Lung (tissue), 13 donors: Measurements from ENCODE around the gene PTGER1. TPM values are rescaled to one million over a fixed set of nuclear protein-coding genes. Genes with fewer than 3 reads are reported as not detected.

Source experiments
- ATAC-seq: fragments of 200-7000 bp; cut with Tn5 transposase; one replicate; pipeline ENCODE4 v1.9.1; 2020; ENCODE audit warnings: moderate number of reproducible peaks; ENCODE audit not compliant: insufficient read depth, low FRiP score
- DNase-seq, 3 donors: peaks; one replicate each; pipeline ENCODE4 v3.0.0-alpha.2; 2013 to 2017
- H3K27ac ChIP-seq, 2 donors: one replicate each; pipeline ENCODE4 v1.5.1; 2013; ENCODE audit warnings: mild to moderate bottlenecking in 2 of 2, moderate library complexity in 2 of 2, control low read depth in 1 of 2, inconsistent platforms in 1 of 2, low read depth in 1 of 2, low read length in 1 of 2
- H3K27me3 ChIP-seq, 3 donors: one replicate each; pipeline ENCODE4 v1.5.1; 2013; ENCODE audit warnings: low read length in 2 of 3; ENCODE audit not compliant: control insufficient read depth in 3 of 3, insufficient read depth in 3 of 3
- H3K36me3 ChIP-seq, 4 donors: one replicate each; pipeline ENCODE4 v1.5.1; 2013; ENCODE audit warnings: low read length in 4 of 4, mild to moderate bottlenecking in 1 of 4, moderate library complexity in 1 of 4; ENCODE audit not compliant: control insufficient read depth in 4 of 4, insufficient read depth in 4 of 4
- H3K4me1 ChIP-seq, 5 donors: one replicate each; pipeline ENCODE4 v1.5.1; 2013; ENCODE audit warnings: low read length in 5 of 5, mild to moderate bottlenecking in 2 of 5, moderate library complexity in 1 of 5; ENCODE audit not compliant: control insufficient read depth in 5 of 5, insufficient read depth in 5 of 5
- H3K4me3 ChIP-seq: one replicate; pipeline ENCODE4 v1.5.1; 2013; ENCODE audit warnings: mild to moderate bottlenecking, control low read depth, moderate library complexity
- H3K9ac ChIP-seq, 2 donors: one replicate each; pipeline ENCODE4 v1.5.1; 2013; ENCODE audit warnings: low read length in 2 of 2, control low read depth in 1 of 2; ENCODE audit not compliant: insufficient read depth in 1 of 2
- H3K9me3 ChIP-seq, 4 donors: one replicate each; pipeline ENCODE4 v1.5.1; 2013; ENCODE audit warnings: low read length in 3 of 4, mild to moderate bottlenecking in 1 of 4, moderate library complexity in 1 of 4; ENCODE audit not compliant: control insufficient read depth in 4 of 4, insufficient read depth in 3 of 4
- WGBS, 2 donors: extraction: QIAGEN DNeasy Blood & Tissue Kit; methylation state at CpG; one replicate each; pipeline ENCODE4 v1.1.7; 2013; 5-methylcytosine and 5-hydroxymethylcytosine counted together
- polyA plus RNA-seq, 2 donors: library from polyadenylated mRNA; stranded (reverse); fragments of 200-250 nt; gene quantifications; one replicate each; pipeline ENCODE4 v1.2.1, GENCODE V29; 2013
- small RNA-seq: library from RNA; depleted of rRNA; stranded (forward); fragments of <200 nt; gene quantifications from one replicate; pipeline ENCODE3, GENCODE V24; 2014; ENCODE audit warnings: low replicate concordance
- total RNA-seq, 2 donors: library from RNA; depleted of rRNA in 1 of 2; stranded (reverse); fragments of >200 nt in 1 of 2; gene quantifications; one replicate each; pipeline ENCODE4 v1.2.1, GENCODE V29; 2014 to 2021
- TF ChIP-seq, protein P1 (sequence below): IDR thresholded peaks from 2 replicates; pipeline ENCODE4 v1.5.1; 2012; ENCODE audit warnings: mild to moderate bottlenecking; ENCODE audit errors: control extremely low read depth, extremely low read depth
- donor health status: control.
- donor health status: control.
- donor health status: Bipolar disorder and iron deficiency.
- donor health status: healthy.
- donor health status: DM: yes; HTN: yes; CAD: no.

The PTGER1 gene
- total and polyA plus RNA-seq, 4 donors: 0.73 to 4.3 (median 1.7) TPM

- 74 to 76% methylated on average over 2 of the region's 2 CpGs for WGBS, 2 donors
- H3K27me3 ChIP-seq: no peaks in the 10 kb centered on the region
- no peaks in the 10 kb centered on the region for H3K36me3 ChIP-seq
- H3K4me1 ChIP-seq: peaks cover 0 to 4% (median 0%) of the 10 kb centered on the region in 5 donors
- no peak overlapping the region for H3K27ac ChIP-seq
- no peak overlapping the region for H3K9ac ChIP-seq
- H3K4me3 ChIP-seq: no peak overlapping the region
- TF ChIP-seq, protein P1, sequence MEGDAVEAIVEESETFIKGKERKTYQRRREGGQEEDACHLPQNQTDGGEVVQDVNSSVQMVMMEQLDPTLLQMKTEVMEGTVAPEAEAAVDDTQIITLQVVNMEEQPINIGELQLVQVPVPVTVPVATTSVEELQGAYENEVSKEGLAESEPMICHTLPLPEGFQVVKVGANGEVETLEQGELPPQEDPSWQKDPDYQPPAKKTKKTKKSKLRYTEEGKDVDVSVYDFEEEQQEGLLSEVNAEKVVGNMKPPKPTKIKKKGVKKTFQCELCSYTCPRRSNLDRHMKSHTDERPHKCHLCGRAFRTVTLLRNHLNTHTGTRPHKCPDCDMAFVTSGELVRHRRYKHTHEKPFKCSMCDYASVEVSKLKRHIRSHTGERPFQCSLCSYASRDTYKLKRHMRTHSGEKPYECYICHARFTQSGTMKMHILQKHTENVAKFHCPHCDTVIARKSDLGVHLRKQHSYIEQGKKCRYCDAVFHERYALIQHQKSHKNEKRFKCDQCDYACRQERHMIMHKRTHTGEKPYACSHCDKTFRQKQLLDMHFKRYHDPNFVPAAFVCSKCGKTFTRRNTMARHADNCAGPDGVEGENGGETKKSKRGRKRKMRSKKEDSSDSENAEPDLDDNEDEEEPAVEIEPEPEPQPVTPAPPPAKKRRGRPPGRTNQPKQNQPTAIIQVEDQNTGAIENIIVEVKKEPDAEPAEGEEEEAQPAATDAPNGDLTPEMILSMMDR: no peak
- DNase-seq (no peak), ATAC-seq (no peak)
- no peaks in the 10 kb centered on the region for H3K9me3 ChIP-seq
Measured at GRCh38 chr19:14427461-14427860, 47.7 kb downstream of the PTGER1 start.

- Histone ChIP-seq H3K4me3 (no peak overlapping the region), H3K27me3 (no peaks in the 10 kb centered on the region), H3K4me1 (no peaks in the 10 kb centered on the region), H3K9me3 (no peaks in the 10 kb centered on the region), H3K36me3 (no peaks in the 10 kb centered on the region), H3K27ac (no peak overlapping the region), H3K9ac (no peak overlapping the region)
- no peak for DNase-seq
- WGBS, 2 donors: 78 to 79% methylated on average over 7 of the region's 7 CpGs
- no peak for ATAC-seq
- TF ChIP-seq, protein P1: no peak
Measured at GRCh38 chr19:14425696-14426138, 49.4 kb downstream of the PTGER1 start.

Small RNA genes lying within 50 kb of the gene (small RNA-seq; reads per million reads assigned to genes)
- gene SNRPGP15: not detected

Other genes with a start within 250 kb of the PTGER1 start
- gene ADGRE5, start 93.9 kb downstream of the PTGER1 start, total RNA-seq: 100 to 1,000 TPM in 1 of 2 donors, 10 to 100 TPM in 1; 35.4 to 250 TPM
- gene ADGRE5, start 93.9 kb downstream of the PTGER1 start, polyA plus RNA-seq: 100 to 1,000 TPM in 1 of 2 donors, 10 to 100 TPM in 1; 39.8 to 143 TPM
- gene DDX39A, start 56.0 kb downstream of the PTGER1 start, total RNA-seq: 10 to 100 TPM; 46.2 to 84.6 TPM
- 100 to 1,000 TPM; 111 to 156 TPM for gene DDX39A, start 56.0 kb downstream of the PTGER1 start, polyA plus RNA-seq
- 100 to 1,000 TPM in 1 of 2 donors, 10 to 100 TPM in 1; 84.3 to 197 TPM for gene PKN1, start 42.0 kb downstream of the PTGER1 start, total RNA-seq
- 100 to 1,000 TPM; 108 to 133 TPM for gene PKN1, start 42.0 kb downstream of the PTGER1 start, polyA plus RNA-seq
- gene GIPC1, start 20.8 kb upstream of the PTGER1 start, total RNA-seq: 100 to 1,000 TPM in 1 of 2 donors, 10 to 100 TPM in 1; 94.9 to 136 TPM
- 100 to 1,000 TPM; 126 to 156 TPM for gene GIPC1, start 20.8 kb upstream of the PTGER1 start, polyA plus RNA-seq
- gene DNAJB1, start 43.0 kb upstream of the PTGER1 start, total RNA-seq: 100 to 1,000 TPM; 115 to 171 TPM
- gene DNAJB1, start 43.0 kb upstream of the PTGER1 start, polyA plus RNA-seq: 10 to 100 TPM; 72.2 to 73.7 TPM
- gene TECR, start 54.2 kb upstream of the PTGER1 start, total RNA-seq: 100 to 1,000 TPM in 1 of 2 donors, 10 to 100 TPM in 1; 32.7 to 153 TPM
- gene TECR, start 54.2 kb upstream of the PTGER1 start, polyA plus RNA-seq: 100 to 1,000 TPM in 1 of 2 donors, 10 to 100 TPM in 1; 89.1 to 193 TPM
- 100 to 1,000 TPM; 105 to 192 TPM for gene NDUFB7, start 96.7 kb upstream of the PTGER1 start, total RNA-seq
- 100 to 1,000 TPM; 409 to 415 TPM for gene NDUFB7, start 96.7 kb upstream of the PTGER1 start, polyA plus RNA-seq
- 1 to 10 TPM in 1 of 2 donors, under 1 TPM in 1; 0.18 to 2.3 TPM for gene CLEC17A, start 107.7 kb upstream of the PTGER1 start, total RNA-seq
- under 1 TPM; 0.08 to 0.45 TPM for gene CLEC17A, start 107.7 kb upstream of the PTGER1 start, polyA plus RNA-seq
- gene ADGRE3, start 199.5 kb upstream of the PTGER1 start, total RNA-seq: 1 to 10 TPM; 1.6 to 2.1 TPM
- gene ADGRE3, start 199.5 kb upstream of the PTGER1 start, polyA plus RNA-seq: 1 to 10 TPM; 1.5 to 1.9 TPM
- 10 to 100 TPM; 19.4 to 28.1 TPM for gene ZNF333, start 214.7 kb upstream of the PTGER1 start, total RNA-seq
- 10 to 100 TPM; 10.7 to 13.7 TPM for gene ZNF333, start 214.7 kb upstream of the PTGER1 start, polyA plus RNA-seq